ENCODE results near the gene HELLS.
"Not testable (repeated sequence)": the region's sequence is repeated elsewhere in the genome, so short reads cannot be mapped to it uniquely, and the experiment has no call there.

The HELLS gene

GRCh38 chr10:94608559-94608958 lies 63.0 kb downstream of the HELLS start:
- no peak for DNase-seq

- DNase-seq = no peak
Measured at GRCh38 chr10:94614558-94614957, 69.0 kb downstream of the HELLS start.

DNA sequence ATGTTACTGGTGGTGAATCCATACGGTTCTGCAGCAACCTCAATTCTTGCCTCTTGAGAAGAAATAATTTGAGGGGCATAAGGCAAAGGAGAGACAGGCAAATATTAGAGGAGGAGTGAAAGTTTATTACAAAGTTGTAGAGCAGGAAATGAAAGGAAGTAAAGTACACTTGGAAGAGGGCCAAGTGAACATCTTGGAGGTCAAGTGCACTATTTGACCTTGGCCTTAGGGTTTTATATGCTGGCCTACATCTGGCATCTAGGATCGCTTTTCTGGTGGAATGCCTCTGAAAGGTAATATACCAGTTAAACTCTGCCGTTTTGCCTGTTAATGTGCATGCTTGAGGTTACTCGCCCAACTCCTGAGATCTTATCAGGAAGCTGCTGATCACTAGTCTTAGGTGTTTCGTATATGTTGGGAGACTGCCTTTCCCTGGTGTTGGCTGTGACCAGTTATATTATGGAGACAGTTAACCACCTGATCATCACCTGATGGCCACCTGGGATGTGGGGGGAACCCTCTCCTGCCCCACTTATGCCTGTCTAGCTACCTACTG lies 71.9 kb downstream of the HELLS start:
- DNase-seq = no peak

DNA sequence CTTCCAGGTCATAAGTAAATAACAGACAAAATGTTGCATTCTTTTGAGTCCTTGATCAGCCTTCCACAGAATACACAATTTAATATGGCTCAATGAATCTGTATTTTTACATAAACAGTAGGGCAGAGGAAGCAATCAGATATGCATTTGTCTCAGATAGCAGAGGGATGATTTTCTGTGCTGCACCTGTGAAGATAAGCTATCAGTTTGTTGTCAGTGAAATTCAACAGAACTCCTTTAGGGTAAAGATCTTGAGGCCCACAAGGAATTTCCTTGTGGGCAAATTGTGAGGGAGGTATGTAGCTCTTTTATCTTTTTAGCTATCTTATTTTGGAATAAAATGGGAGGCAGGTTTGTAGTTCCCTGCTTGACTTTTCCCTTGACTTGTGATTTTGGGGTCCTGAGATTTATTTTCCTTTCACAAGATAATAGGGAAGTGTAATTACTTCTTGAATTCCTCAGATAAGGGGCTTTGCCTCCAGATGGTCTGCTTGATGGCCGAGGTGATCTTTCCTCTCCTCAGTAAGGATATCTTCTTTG lies 77.1 kb downstream of the HELLS start:
- DNase-seq = no peak

GRCh38 chr10:94623572-94623971 lies 78.0 kb downstream of the HELLS start:
- DNase-seq = no peak

- no peak for DNase-seq
Measured at GRCh38 chr10:94626476-94626875, 80.9 kb downstream of the HELLS start.

DNA sequence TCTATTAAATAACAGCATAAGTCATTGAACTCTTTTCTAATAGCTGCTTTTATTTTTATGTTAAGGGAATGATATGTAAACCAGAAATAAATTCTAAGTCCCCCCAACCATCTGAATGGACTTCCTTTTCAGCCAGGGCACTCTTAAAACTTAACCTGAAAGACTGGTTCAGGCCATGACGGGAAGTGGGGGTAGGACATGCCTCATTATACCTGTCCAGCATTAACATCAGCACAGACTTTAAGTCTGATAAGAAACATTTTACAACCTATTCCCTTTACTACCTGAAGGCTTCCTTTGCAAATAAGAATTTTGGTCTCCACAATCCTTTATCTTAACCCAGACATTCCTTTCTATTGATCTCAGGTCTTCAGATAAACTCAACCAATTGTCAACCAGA lies 81.9 kb downstream of the HELLS start:
- DNase-seq = no peak

GRCh38 chr10:94630017-94630688 lies 84.6 kb downstream of the HELLS start:
- no peak for DNase-seq

DNA sequence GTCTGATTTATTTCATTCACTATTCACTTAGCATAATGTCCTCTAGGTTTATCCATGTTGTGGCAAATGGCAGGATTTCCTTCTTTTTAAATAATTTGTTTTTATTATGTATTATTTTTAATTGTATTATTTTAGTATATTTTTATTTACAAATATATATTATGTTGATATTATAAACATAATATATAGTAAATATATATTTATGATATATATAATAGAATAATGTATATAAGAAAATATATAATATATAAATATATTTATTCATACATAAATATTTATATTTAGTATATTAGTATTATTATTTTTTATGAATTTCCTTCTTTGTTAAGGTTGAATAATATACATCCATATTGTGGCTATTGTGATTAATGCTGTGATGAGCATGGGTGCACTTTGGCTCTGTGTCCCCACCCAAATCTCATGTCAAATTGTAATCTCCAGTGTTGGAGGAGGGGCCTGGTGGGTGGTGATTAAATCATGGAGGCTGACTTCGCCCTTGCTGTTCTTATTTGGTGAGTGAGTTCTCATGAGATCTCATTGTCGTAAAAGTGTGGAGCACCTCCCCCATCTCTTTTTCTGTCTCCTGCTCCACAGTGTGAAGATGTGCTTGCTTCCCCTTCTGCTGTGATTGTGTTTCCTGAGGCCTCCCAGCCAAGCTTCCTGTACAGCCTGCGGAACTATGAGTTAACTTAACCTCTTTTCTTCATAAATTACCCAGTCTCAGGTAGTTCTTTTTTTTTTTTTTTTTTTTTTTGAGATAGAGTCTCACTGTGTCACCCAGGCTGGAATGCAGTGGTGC lies 85.7 kb downstream of the HELLS start:
- DNase-seq = no peak

- no peak for DNase-seq
Measured at GRCh38 chr10:94632954-94633353, 87.4 kb downstream of the HELLS start.

DNA sequence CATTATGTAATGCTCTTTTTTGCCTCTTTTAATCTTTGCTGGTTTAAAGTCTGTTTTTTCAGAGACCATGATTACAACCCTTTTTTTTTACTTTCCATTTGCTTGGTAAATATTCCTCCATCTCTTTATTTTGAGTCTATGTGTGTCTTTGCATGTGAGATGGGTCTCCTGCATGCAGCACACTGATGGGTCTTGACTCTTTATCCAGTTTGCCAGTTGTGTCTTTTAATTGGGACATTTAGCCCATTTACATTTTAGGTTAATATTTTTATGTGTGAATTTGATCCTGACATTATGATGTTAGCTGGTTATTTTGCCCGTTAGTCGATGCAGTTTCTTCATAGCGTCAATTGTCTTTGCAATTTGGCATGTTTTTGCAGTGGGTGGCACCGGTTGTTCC lies 92.5 kb downstream of the HELLS start:
- DNase-seq = not testable (repeated sequence)

DNA sequence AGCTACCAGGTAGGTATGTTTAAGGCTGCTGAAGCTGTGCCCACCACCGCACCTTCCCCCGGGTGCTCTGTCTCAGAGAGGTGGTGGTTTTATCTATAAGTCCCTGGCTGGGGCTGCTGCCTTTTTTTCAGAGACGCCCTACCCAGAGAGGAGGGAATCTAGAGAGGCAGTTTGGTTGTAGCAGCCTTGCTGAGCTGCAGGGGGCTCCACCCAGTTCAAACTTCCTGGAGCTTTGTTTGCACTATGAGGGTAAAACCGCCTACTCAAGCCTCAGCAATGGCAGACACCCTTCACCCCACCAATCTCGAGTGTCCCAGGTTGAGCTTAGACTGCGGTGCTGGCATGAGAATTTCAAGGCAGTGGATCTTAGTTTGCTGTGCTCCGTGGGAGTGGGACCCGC lies 94.3 kb downstream of the HELLS start:
- DNase-seq = no peak

DNA sequence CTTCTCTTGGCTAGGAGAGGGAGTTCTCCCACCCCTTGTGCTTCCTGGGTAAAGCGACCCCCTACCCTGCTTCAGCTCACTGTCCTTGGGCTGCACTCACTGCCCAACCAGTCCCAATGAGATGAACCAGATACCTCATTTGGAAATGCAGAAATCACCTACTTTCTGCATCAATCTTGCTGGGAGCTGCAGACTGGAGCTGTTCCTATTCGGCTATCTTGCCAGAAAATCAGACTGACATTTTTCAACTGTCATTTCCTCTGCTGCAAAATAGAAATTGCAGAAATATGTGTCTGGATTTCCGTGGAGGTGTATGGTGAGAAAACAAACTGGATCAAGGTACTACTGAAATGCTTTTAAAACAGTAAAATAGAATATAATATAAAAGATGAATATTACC lies 95.0 kb downstream of the HELLS start:
- DNase-seq = no peak

DNA sequence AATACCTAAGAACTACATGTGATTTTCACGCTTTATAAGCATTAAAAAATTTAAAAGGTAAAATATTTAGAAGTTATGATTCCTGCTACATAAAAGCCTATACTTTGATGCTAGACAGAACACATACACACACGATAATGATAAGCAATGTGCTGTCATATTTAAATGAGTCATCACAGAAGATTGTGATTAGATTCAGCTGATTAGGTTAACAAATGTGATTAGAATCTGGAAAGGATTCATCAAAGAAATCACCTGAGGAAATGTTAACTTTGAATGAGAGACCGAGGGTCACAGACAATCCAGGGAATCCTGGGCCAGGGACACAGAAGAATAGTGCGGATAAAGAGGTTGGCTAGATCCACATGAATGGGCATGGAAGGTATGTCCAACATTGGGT lies 95.9 kb downstream of the HELLS start:
- no peak for DNase-seq

DNA sequence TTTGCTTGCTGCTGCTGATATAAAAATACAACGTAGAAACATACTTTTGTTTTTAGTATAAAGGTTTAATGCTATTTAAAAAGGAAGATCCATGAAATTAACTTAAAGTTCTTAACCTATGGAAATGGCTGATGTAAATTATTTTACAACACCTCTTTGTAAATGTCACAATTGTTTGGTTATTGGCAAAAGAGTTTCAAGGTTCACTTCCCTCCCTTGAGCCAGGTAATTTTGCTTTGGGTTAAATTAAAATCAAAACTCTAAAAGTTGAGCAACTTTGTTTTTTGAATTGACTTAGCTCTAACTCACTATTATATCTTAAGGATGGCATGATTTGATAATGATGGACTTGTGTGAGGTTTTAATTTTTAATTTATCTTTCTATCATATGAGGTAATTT lies 98.8 kb downstream of the HELLS start:
- no peak for DNase-seq

- DNase-seq = no peak
Measured at GRCh38 chr10:94645285-94645684, 99.7 kb downstream of the HELLS start.
